GM18870 (cell line): ENCODE measurements around the gene GNB2.

Source experiments
- ATAC-seq: cut with Tn5 transposase; IDR thresholded peaks from one replicate; pipeline ENCODE4 v1.9.1; 2021; ENCODE audit warnings: moderate library complexity; ENCODE audit not compliant: unreplicated experiment

The GNB2 gene

DNA sequence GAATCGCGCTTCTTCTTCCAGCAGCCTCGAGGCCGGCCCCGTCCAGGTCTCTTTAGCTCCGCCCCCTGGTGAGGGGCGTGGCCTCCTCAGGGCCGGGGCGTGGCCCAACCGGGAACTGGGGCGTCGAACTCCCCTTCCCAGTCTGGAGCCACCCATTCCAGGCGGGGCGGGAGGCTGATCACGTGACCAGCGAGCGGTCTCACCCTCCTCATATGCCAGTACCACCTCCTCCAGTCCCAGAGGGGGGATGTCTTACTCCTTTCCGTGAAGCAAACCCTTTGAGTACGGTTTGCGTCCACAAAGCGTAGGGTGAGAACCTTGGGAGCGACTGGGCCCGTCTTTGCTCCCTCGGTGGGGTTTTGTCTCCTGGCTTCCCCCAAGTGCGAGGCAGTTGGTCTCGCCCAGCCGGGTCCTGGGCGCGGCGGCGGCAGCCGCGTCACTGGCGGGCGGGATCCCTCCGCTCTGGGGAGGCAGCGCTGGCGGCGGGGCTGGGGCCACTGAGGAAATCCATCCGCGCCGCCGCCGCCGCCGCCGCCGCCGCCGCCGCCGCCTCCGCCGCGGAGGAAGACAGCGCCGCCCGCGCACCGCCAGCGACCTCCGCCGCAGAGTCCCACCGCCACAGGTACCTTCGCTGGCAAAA, at the start of gene GNB2:
GNB2 (plus strand) TSS at position 439 of the 640 bp plus-strand sequence. CDS start 2,526 bp downstream, outside the sequence.
- ATAC-seq = peak; percentile 67

DNA sequence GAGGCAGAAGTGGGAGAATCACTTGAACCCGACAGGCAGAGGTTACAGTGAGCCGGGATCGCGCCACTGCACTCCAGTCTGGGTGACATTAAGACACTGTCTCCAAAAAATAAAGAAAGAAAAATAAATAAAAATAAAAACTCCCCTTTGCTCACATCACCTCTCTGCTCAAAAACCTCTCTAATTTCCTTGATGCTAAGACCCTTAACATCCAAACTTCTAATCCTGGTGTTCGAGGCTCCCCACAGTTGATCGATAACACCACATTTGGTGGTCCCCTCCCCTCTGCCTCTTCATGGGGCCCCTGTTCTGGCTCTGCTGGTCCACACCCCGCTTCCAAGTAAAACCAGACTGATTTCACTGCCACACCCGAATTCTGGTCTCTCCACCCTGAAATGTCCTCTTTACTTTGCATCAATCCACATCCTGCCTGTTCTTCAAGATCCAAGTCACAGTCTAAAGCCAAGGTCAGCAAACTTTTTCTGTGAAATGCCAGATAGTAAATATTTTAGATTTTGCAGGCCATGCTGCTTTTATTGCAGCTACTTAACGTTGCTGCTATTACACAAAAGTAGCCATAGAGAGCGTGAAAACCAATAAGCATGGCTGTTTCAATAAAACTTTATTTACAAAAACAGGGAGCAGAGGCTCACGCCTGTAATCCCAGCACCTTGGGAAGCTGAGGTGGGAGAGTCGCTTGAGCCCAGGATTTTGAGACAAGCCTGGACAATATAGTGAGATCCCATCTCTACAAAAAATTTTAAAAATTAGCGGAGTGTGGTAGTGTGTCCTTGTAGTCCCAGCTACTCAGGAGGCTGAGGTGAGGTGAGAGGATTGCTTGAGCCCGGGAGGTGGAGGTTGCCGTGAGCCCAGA, 49.4 kb upstream of the GNB2 start:
- ATAC-seq = no peak

GRCh38 chr7:100626055-100626454, 47.5 kb upstream of the GNB2 start:
- ATAC-seq = no peak

- ATAC-seq = no peak
Observed at GRCh38 chr7:100626530-100627237, 46.9 kb upstream of the GNB2 start.

DNA sequence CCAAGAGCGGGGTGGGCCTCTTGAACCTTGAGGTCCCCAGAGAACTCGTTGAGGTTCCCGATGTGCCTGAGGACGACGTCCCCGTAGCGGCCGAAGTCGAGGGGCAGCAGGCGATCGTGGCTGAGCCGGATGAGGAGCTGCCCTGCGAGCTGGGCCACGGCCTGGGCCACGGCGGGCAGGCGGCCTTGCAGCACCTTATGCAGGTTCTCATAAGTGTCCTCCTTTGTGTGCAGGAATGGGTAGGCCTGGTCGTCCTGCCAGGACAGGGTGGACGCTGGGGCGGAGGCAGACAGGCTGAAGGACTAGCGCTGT, 46.3 kb upstream of the GNB2 start:
- ATAC-seq = no peak

DNA sequence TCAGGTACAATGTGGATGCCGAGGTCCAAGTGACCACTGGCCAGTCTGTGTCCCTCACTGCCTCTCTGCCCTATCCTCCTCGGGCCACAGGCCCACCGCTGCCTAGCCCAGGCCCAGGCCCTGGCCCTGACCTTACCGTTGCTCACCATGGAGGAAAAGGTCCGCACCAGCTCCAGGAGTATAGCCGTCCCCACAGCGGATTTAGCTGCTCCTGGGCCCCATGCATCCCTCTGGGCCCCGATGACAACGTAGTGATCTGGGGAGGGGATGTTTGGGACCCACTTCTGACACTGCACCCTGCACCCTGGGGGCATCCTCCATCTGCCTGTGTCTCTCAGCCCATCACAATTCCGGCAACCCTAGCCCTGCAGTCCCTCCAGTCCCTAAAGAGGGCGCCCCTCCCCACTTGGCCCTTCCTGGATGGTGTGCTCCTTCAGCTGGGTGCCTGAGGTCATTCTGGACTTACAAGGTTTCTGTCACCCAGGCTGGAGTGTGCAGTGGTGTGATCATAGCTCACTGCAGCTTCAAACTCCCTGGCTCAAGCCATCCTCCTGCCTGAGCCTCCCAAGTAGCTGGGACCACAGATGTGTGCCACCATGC, 44.3 kb upstream of the GNB2 start:
- no peak for ATAC-seq

- ATAC-seq = no peak
Observed at GRCh38 chr7:100630066-100630465, 43.5 kb upstream of the GNB2 start.

GRCh38 chr7:100632951-100633717, 40.4 kb upstream of the GNB2 start:
- no peak for ATAC-seq

GRCh38 chr7:100639995-100640516, 33.5 kb upstream of the GNB2 start:
- no peak for ATAC-seq

DNA sequence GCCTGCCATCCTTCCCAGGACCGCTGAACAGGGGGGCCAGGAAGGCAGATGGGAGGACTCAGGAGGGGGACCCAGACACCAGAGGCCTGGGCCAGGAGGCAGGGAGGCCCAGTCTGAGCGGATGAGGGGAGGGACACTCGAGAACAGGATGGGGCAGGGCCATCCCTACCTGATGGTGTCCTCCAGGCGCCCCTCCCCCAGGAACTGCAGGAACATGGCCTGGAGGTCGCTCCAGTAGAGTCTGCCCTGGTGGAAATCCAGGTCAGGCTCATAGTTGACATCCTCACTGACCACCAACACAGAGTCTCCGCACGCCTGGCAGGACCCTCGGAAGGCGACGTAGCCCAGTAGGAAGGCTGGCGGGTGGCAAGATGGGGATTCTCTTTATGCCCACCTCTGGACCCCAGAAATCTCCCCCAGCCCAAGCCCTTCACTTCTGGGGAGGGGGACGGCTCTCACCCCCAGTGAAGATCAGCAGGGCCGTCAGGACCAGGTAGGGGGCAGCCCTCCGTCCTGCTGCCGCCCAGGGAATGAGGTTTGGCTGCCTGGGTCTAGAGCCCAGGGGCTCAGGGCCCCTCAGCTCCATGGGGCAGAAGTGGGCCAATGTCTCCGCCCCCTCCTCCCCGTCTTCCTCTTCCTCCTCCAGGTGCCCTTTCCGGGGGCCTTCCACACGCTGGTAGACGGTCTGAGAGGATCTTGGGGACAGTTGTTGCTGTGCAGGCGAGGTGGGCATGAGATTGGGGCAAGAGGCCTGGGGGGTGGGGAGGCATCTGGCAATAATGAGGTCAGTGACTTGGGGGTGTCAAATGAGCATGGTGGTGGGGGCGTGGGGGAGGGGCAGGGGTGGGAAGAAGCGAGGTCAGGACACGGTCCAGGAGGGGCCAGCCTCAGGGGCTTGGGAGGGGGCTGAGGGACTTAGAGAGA, 32.8 kb upstream of the GNB2 start:
- ATAC-seq = no peak

GRCh38 chr7:100641463-100641859, 32.1 kb upstream of the GNB2 start, which contains the start of gene TFR2:
Gene TFR2, minus strand, starts transcription at chr7:100641552. Its CDS starts 43 bp downstream, at chr7:100641509.
- no peak for ATAC-seq

DNA sequence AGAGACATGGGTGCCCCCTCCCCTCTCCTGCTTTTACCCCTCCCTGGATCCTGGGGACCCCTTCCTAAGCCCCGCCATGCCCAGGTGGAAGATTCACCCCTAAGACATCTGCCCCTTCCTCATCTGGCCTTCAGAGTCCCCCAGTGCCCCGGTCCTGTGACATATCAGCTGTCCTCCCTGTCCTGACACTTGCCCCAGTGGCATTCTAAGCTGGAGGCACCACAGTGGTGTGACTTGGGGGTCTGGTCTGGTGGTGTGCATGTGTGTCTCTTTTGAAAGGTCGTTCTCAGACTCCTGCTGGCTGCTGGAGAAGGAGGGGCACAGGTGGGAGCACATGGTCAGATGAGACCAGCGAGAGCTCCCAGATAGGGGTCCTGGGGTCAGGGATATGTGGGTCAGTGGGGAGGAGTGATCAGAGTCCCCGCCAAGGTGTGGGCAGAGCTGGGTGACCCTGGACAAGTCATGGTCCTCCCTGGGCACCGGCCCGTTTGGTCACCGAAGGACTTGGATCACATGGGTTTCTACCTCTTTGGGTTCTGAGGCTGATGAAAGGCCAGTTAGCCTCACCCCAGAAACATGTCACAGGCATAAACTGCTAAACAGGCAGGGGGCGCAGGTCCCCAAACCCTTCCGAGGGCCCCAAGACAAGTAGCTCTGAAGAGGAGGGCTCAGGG, 31.5 kb upstream of the GNB2 start:
- ATAC-seq = no peak

DNA sequence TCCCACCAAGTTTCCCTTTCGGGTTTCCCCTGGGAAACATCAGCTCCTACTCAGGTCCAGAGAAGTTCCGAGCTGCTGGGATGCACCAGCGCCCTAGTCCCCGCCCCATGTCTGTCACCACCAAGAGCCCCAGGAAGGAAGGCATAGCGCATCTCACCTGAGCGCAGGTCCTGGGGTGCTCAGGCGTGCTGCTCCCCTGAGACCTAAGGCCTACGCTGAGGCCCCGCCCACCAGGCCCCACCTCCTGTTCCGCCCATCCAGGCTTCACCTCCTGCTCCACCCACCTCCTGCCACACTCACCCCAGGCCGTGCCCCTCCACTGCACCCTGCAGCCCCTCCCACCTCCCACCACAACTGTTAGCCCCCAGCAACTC, 31.0 kb upstream of the GNB2 start:
- no peak for ATAC-seq

GRCh38 chr7:100649826-100650565, 23.5 kb upstream of the GNB2 start:
- ATAC-seq = no peak

- no peak for ATAC-seq
Observed at GRCh38 chr7:100654908-100655831, 18.4 kb upstream of the GNB2 start.

GRCh38 chr7:100655908-100656674, 17.4 kb upstream of the GNB2 start, which contains the start of gene ACTL6B:
Gene ACTL6B, minus strand, starts transcription at chr7:100656448. Its CDS starts 94 bp downstream, at chr7:100656354.
- no peak for ATAC-seq
